ENCODE results near the gene FCER1G. TPM values are rescaled to one million over a fixed set of nuclear protein-coding genes. Genes with fewer than 3 reads are reported as not detected.
"Not testable (repeated sequence)": the region's sequence is repeated elsewhere in the genome, so short reads cannot be mapped to it uniquely, and the experiment has no call there.

Gene FCER1G
- total RNA-seq, 1 donor, result 190 TPM

GRCh38 chr1:161216945-161217712 is 2.0 kb downstream of the FCER1G start:
- Histone ChIP-seq H3K27me3 (ENCODE audit: insufficient read depth, low read length) (no peaks in the 10 kb centered on the region), H3K4me1 (ENCODE audit: insufficient read depth, low read length) (peaks cover 58% of the 10 kb centered on the region), H3K9me3 (ENCODE audit: low read depth, low read length) (no peaks in the 10 kb centered on the region), H3K4me3 (ENCODE audit: low read length) (peak overlapping the region; percentile 91)

GRCh38 chr1:161217831-161218230 is 2.7 kb downstream of the FCER1G start:
- Histone ChIP-seq H3K4me1 (ENCODE audit: insufficient read depth, low read length) (peaks cover 57% of the 10 kb centered on the region), H3K4me3 (ENCODE audit: low read length) (peak overlapping the region; percentile 91), H3K9me3 (ENCODE audit: low read depth, low read length) (no peaks in the 10 kb centered on the region), H3K27me3 (ENCODE audit: insufficient read depth, low read length) (no peaks in the 10 kb centered on the region)

- peak overlapping the region; percentile 91 for H3K4me3 ChIP-seq (ENCODE audit: low read length)
- no peaks in the 10 kb centered on the region for H3K9me3 ChIP-seq (ENCODE audit: low read depth, low read length)
- H3K4me1 ChIP-seq (ENCODE audit: insufficient read depth, low read length), result peaks cover 51% of the 10 kb centered on the region
- H3K27me3 ChIP-seq (ENCODE audit: insufficient read depth, low read length), result no peaks in the 10 kb centered on the region
Observed at GRCh38 chr1:161218301-161219077, 3.4 kb downstream of the FCER1G start.

GRCh38 chr1:161219078-161219892 is 4.2 kb downstream of the FCER1G start:
- Histone ChIP-seq H3K27me3 (ENCODE audit: insufficient read depth, low read length) (no peaks in the 10 kb centered on the region), H3K9me3 (ENCODE audit: low read depth, low read length) (no peaks in the 10 kb centered on the region), H3K4me3 (ENCODE audit: low read length) (no peak overlapping the region), H3K4me1 (ENCODE audit: insufficient read depth, low read length) (peaks cover 46% of the 10 kb centered on the region)

GRCh38 chr1:161220002-161220401 is 4.9 kb downstream of the FCER1G start:
- Histone ChIP-seq H3K4me3 (ENCODE audit: low read length) (no peak overlapping the region), H3K4me1 (ENCODE audit: insufficient read depth, low read length) (peaks cover 45% of the 10 kb centered on the region), H3K9me3 (ENCODE audit: low read depth, low read length) (no peaks in the 10 kb centered on the region), H3K27me3 (ENCODE audit: insufficient read depth, low read length) (no peaks in the 10 kb centered on the region)

GRCh38 chr1:161222175-161223019 is 7.3 kb downstream of the FCER1G start:
- Histone ChIP-seq H3K4me3 (ENCODE audit: low read length) (no peak overlapping the region), H3K4me1 (ENCODE audit: insufficient read depth, low read length) (peaks cover 58% of the 10 kb centered on the region), H3K27me3 (ENCODE audit: insufficient read depth, low read length) (no peaks in the 10 kb centered on the region), H3K9me3 (ENCODE audit: low read depth, low read length) (no peaks in the 10 kb centered on the region)

GRCh38 chr1:161223805-161224694 is 9.0 kb downstream of the FCER1G start:
- Histone ChIP-seq H3K4me3 (ENCODE audit: low read length) (no peak overlapping the region), H3K27me3 (ENCODE audit: insufficient read depth, low read length) (no peaks in the 10 kb centered on the region), H3K4me1 (ENCODE audit: insufficient read depth, low read length) (peaks cover 53% of the 10 kb centered on the region), H3K9me3 (ENCODE audit: low read depth, low read length) (no peaks in the 10 kb centered on the region)

- H3K27me3 ChIP-seq (ENCODE audit: insufficient read depth, low read length); H3K9me3 ChIP-seq (ENCODE audit: low read depth, low read length); H3K4me3 ChIP-seq (ENCODE audit: low read length): not testable (repeated sequence)
- H3K4me1 ChIP-seq (ENCODE audit: insufficient read depth, low read length), result peaks cover 47% of the 10 kb centered on the region
Observed at GRCh38 chr1:161224695-161225087, 9.6 kb downstream of the FCER1G start.

- no peak overlapping the region for H3K4me3 ChIP-seq (ENCODE audit: low read length)
- peaks cover 47% of the 10 kb centered on the region for H3K4me1 ChIP-seq (ENCODE audit: insufficient read depth, low read length)
- no peaks in the 10 kb centered on the region for H3K9me3 ChIP-seq (ENCODE audit: low read depth, low read length)
- no peaks in the 10 kb centered on the region for H3K27me3 ChIP-seq (ENCODE audit: insufficient read depth, low read length)
Observed at GRCh38 chr1:161225178-161225533, 10.1 kb downstream of the FCER1G start.

GRCh38 chr1:161225534-161226319 is 10.6 kb downstream of the FCER1G start, which contains the start of gene TOMM40L:
Gene TOMM40L, plus strand, starts transcription at chr1:161226060. Its CDS starts 430 bp downstream, at chr1:161226490.
- Histone ChIP-seq H3K4me1 (ENCODE audit: insufficient read depth, low read length) (peaks cover 44% of the 10 kb centered on the region), H3K27me3 (ENCODE audit: insufficient read depth, low read length) (no peaks in the 10 kb centered on the region), H3K4me3 (ENCODE audit: low read length) (peak within 1 kb of the TSS; percentile 47), H3K9me3 (ENCODE audit: low read depth, low read length) (no peaks in the 10 kb centered on the region)

GRCh38 chr1:161226320-161226711 is 11.2 kb downstream of the FCER1G start:
- Histone ChIP-seq H3K4me3 (ENCODE audit: low read length) (peak overlapping the region; percentile 47), H3K4me1 (ENCODE audit: insufficient read depth, low read length) (peaks cover 42% of the 10 kb centered on the region), H3K9me3 (ENCODE audit: low read depth, low read length) (no peaks in the 10 kb centered on the region), H3K27me3 (ENCODE audit: insufficient read depth, low read length) (no peaks in the 10 kb centered on the region)

- Histone ChIP-seq H3K4me1 (ENCODE audit: insufficient read depth, low read length) (peaks cover 42% of the 10 kb centered on the region), H3K9me3 (ENCODE audit: low read depth, low read length) (no peaks in the 10 kb centered on the region), H3K4me3 (ENCODE audit: low read length) (no peak overlapping the region), H3K27me3 (ENCODE audit: insufficient read depth, low read length) (no peaks in the 10 kb centered on the region)
Observed at GRCh38 chr1:161226759-161227158, 11.7 kb downstream of the FCER1G start.

All from mononuclear cell (primary cell).